Epithelial cell of prostate (primary cell): Measurements from ENCODE around the gene RHOD.

Experiments used
- DNase-seq: peaks from one replicate; pipeline ENCODE4 v3.0.0-alpha.2; 2011; ENCODE audit warnings: low read depth, low spot score
- H3K27ac ChIP-seq: fragments of 450-650 bp; 2 replicates; pipeline ENCODE4 v1.5.1; 2017; ENCODE audit warnings: mild to moderate bottlenecking

The RHOD gene

DNA sequence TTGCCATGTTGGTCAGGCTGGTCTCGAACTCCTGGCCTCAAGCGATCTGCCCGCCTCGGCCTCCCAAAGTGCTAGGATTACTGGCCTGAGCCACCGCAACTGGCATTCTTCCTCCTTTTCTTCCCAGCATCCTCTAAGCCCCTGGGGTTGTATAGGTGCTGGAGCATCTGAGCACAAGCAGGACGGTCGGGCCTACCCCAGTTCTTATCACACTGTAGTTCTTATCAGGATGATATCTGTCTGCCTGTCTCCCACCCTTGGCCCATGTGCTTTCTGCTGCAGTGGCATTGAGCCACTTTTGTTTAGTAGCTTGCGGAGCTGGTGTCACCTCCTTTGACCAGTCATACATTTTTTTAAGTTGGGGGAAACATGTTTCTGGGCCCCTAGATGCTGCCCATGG is 1.9 kb downstream of the RHOD start:
- DNase-seq = no peak
- H3K27ac ChIP-seq = peak overlapping the region; percentile 98

DNA sequence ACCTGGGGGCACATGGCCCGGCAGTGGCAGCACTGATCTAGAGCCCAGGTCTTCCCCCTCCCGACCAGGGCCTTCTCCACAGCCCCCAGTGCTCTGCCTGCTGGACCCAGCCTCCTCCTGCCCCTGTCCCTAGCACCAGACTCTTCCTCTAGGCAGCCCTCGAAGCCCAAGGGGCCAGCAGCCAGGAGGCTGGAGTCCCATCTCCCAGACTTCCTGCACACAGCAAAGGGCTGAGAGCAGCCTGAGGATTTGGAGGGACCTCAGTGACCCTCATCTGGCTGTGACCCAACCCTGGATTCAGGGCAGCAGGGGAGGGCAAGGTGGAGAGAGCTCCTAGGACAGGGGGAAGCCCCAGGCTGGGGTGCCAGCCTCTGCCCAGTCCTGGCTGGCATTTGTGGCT is 3.0 kb downstream of the RHOD start:
- DNase-seq = no peak
- H3K27ac ChIP-seq = peak overlapping the region; percentile 98

DNA sequence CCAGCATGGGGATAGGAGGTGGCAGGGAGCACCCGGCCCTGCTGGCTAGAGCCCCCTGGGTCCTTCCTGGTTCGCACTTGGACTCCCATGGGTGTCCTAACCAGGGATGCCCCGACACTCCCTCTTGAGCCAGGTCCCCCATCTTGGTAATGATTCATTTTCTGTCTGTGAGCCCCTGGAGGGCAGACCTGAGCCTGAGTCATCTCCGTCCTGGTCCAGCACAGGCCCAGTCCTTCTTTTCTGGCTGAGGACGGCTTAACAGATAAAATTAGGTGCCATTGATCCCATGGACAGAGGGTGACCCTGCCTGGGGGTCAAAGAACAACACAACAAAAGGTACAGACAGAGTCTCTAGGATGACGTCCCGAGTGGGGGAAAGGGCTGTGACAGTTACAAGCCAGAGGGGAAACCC is 3.5 kb downstream of the RHOD start:
- peak overlapping the region; percentile 98 for H3K27ac ChIP-seq
- DNase-seq = no peak

DNA sequence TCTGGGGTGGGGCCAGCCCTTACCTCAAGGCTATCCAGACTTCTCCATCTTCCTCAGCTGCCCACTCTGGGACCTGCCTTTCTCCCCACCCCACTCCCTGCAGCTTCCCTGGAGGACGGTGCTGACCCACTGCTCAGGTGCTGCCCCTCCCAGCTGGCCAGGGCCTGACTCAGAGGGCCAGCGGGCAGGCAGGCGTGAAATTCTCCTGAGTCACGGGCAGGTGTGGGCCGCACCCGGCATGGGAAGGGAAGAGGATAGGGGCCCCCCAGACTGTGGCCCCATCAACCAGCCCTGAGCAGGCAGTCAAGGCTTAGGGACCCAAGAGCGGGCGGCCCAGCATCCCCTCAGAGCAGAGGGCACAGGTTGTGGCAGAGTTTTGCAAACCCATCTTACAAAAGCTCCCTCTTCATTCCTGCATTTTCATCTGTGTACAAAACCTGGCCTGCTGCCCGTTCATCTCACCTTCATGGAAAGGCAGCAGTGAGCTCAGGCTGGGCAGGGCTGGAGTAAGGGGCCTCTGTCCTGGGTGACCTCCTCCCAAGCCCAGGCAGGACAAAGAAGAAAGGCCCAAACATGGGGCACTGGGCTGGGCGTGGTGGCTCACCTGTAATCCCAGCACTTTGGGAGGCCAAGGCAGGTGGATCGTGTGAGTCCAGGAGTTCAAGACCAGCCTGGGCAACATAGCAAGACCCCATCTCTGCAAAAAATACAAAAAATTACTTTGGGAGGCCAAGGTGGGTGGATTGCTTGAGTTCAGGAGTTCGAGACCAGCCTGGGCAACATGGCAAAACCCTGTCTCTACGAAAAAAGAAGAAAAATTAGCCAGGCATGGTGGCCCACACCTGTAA is 6.1 kb downstream of the RHOD start:
- peak overlapping the region; percentile 98 for H3K27ac ChIP-seq
- peak; percentile 60 for DNase-seq

DNA sequence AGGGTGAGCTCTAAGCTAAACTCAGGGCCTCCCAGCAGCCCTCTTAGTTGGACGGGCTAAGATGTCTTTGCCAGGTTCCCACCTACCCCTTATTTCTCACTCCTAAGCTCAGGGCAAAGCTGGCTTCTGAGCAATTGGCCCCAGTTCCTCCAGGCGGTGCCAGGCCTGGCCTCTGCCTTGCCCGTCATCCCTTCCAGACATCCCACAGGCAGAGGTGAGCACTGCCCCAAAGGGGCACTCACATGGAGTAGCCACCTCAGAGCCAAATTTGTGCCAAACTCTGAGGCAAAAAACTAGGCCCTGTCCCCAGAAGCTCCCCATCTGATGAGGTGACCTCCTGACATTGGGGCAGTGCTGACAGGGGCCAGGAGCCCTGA is 9.7 kb downstream of the RHOD start:
- DNase-seq = no peak
- H3K27ac ChIP-seq = no peak overlapping the region

DNA sequence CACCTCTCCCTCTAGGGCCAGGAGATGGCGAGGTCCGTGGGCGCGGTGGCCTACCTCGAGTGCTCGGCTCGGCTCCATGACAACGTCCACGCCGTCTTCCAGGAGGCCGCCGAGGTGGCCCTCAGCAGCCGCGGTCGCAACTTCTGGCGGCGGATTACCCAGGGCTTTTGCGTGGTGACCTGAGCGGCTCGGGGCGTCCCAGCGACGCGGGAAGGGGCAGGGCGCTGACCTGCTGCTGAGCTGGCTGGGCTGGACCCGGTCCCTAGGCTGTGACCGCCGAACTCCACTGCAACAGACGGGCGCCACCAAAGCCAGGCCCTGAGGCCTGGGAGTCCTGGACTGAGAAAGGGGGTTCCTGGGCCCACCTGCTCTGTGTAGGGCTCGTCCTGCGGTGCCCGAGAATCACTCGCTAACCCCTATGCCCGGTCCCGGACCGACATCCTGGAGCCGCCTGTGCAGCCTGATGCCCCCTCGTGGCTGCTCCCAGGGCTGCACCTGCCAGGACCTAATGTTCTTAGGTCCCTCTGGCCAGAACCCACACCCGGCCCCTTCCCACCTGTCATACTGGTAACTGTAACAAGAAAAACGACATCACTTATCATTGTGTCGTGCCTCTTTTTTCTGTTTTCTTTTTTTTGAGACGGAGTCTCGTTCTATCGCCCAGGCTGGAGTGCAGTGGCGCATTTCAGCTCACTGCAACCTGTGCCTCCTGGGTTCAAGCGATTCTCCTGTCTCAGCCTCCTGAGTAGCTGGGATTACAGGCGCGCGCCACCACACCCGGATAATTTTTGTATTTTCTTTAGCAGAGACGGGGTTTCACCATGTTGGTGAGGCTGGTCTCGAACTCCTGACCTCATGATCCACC is 15.0 kb downstream of the RHOD start:
- no peak for DNase-seq
- no peak overlapping the region for H3K27ac ChIP-seq

DNA sequence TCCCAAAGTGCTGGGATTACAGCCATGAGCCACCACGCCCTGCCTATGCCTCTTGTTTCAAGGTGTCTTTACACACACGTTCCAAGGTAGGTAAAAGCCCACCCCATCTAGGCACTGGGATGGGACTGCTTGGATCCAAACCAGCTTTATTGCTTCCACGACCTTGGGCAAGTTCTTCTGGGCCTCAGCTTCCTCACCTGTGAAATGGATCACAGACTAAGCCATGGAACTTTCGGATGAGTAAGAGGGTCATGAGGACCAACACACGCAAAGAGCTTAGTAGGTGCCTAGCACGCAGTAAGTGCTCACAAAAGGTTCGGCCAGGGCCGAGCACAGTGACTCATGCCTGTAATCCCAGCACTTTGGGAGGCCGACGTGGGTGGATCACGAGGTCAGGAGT is 15.6 kb downstream of the RHOD start:
- no peak for DNase-seq
- H3K27ac ChIP-seq = no peak overlapping the region

DNA sequence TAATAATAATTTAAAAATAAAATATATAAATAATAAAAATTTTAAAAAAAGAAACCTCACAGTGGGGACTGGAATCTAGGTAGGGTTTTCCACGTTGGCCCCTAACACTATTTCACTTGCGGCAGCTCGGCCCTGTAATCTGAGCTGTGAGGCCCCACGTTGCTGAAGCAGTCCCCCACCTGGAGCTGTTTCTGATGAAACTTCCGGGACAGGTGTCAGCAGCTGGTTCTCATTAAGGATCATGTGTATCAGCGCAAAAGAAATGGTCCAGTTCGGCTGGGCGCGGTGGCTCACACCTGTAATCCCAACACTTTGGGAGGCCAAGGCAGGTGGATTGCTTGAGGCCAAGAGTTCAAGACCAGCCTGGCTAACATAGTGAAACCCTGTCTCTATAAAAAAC is 17.3 kb downstream of the RHOD start:
- peak overlapping the region; percentile 41 for H3K27ac ChIP-seq
- DNase-seq = no peak

DNA sequence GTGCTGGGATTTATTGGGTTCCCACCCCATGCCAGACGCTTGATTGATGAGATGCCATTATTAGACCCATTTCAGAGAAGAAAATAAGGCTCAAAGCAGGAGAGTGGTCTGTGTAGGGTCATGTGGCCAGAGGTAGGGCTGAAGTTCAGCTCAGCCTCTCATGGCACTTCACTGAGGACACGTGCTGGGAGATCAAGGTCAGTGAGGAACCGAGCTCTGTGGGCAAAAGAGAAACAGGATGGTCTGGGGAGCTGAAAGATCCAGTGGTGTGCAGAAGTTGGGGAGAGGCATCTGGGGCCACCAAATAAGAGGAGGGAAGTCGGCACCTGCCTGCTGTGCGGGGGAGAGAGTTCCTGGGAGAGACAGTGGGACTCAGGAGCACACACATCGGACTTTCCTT is 19.6 kb downstream of the RHOD start:
- DNase-seq = no peak
- H3K27ac ChIP-seq = peak overlapping the region; percentile 92

DNA sequence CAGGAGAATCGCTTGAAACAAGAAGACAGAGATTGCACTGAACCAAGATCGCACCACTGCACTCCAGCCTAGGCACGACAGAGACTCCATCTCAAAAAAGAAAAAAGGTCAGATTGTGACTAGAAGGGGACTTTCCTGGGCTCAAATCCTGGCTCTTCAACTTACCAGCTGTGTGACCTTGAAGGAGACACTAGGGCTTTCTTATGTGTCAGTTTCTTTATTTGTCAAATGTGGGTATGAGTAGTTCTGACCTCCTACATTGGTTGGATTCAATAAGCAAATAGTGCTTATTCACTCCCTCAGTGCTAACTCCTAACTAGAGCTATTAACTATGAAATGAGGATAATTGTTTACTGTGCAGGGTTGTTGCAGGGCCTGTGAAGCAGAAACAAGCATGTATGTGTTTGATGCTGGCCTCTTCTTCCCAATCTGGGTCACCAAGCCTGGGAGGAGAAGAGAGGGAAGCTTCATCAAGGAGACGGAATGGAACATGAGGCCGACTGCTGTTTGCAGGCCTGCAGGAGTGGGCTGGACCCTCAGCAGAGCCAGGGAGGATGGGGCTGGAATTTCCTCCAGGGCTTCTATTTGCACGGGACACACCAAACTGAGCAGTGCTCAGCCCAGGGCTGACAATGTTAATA is 22.5 kb downstream of the RHOD start:
- DNase-seq = no peak
- peak overlapping the region; percentile 92 for H3K27ac ChIP-seq

DNA sequence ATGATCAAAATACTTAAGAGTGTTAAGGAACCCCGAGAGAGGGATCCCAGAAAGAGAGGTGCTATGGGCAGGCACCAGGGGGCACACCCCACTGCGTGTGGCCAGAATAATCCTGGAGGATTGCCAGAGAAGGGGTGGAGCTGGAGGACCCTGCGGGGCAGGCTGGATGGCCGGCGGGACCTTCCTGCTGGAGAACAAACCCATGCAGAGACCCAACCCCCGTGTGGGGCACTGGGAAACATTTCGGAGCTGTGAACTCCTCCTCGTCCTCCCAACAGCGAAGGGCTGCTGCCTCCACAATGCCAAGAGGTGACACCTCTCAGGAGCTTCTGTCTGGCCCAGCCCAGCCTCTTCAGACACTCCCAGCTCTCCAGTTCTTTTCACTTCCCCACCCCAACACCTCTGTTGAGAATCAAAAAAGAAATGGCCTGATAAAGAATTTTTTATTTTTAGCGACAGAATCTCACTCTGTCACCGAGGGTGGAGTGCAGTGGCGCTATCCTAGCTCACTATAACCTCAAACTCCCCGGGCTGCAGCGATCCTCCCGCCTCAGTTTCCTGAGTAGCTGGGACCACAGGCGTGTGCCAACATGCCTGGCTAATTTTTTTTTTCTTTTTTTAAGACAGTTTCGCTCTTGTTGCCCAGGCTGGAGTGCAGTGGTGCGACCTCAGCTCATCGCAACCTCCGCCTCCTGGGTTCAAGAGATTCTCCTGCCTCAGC is 25.6 kb downstream of the RHOD start:
- H3K27ac ChIP-seq = peak overlapping the region; percentile 43
- no peak for DNase-seq

DNA sequence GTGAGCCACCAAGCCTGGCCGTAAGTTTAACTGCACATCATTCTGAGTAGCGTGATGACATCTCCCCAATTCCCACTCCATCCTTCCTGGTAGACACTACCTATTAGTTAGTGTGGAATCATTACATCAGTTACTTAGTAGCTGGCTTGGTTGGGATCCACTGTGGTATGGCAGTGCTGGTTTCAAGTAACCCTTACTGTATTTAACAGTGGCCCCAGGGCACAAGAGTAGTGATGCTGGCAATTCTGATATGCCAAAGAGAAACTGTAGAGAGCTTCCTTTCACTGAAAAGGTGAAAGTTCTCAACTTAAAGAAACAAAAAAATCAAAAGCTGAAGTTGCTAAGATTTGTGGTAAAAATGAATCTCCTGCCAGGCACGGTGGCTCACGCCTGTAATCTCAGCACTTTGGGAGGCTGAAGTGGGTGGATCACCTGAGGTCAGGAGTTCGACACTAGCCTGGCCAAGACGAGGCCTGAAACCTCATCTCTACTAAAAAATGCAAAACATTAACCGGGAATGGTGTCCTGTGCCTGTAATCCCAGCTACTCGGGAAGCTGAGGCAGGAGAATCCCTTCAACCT is 27.2 kb downstream of the RHOD start:
- no peak for DNase-seq
- H3K27ac ChIP-seq = no peak overlapping the region

DNA sequence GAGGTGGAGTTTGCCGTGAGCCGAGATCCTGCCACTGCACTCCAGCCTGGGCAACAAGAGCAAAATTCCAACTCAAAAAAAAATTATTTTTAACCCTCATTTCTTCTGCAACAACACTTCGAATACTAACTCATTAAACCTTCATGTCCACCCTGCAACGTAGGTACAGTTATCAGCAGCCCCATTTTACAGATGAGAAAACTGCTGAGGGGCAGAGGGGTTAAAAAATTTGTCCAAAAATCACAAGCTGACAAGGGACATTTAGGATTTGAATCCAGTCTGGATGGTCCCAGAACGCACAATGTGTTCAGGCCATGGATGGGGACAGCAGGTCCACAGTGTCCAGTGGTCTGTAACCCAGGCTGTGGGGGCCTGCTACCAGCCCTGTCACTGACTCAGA is 29.0 kb downstream of the RHOD start:
- H3K27ac ChIP-seq = no peak overlapping the region
- DNase-seq = no peak

DNA sequence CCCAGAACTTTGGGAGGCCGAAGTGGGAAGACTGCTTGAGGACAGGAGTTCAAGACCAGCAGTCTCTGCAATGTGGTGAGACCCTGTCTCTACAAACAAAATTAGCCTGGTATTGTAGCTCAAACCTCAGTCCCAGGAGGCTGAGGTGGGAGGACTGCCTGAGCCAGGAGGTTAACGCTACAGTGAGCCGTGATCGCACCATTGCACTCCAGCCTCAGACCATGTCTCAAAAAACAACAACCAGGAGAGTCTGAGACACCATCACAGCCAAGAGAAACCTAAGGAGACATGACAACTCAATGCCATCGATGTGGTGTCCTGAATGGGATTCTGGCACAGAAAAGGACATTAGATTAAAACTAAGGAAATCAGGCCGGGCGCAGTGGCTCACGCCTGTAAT is 34.1 kb downstream of the RHOD start:
- DNase-seq = no peak
- H3K27ac ChIP-seq = no peak overlapping the region

DNA sequence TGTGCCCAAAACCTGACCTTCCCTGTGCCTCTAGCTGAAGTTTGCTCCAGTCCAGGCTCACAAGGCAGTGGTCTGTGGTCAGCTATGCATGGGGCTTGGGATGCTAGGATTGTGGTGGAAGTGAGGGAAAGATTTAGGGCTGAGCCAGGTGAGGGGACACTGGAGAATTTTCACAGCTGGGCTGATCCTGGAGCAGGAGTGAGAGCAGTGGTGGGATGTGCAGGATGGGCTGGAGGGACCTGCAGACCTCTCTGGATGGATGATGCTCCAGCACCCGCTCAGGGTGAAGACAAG is 38.5 kb downstream of the RHOD start:
- H3K27ac ChIP-seq = no peak overlapping the region
- no peak for DNase-seq

DNA sequence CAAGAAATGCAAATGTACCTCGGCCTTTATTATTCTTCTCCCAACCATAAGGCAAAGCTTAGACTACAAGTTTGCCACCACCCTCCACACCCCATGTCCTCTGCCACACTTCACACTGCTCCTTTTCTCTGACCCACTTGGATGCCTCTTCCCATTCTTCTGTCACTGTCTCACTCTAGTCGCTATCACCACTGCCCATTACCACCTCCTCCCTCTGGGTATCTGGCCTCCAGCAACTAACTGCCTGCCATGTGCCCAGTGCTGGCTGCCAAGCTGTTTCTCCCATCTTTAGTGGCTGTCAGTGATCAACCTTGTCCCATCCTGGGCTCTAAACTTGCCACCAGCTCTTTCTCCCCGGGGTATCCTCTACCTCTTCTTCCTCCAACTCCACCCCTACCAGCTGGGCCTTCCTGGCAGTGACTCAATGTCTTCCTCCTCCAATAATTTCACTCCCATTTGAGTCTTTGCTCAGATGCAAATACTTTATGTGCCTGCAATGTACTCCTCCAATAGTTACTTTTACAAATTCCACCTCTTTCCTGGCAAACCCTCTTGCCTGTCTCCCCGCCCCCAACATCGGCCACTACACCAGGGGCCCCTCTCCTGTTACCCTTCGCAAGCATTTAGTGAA is 42.3 kb downstream of the RHOD start:
- DNase-seq = no peak
- no peak overlapping the region for H3K27ac ChIP-seq

DNA sequence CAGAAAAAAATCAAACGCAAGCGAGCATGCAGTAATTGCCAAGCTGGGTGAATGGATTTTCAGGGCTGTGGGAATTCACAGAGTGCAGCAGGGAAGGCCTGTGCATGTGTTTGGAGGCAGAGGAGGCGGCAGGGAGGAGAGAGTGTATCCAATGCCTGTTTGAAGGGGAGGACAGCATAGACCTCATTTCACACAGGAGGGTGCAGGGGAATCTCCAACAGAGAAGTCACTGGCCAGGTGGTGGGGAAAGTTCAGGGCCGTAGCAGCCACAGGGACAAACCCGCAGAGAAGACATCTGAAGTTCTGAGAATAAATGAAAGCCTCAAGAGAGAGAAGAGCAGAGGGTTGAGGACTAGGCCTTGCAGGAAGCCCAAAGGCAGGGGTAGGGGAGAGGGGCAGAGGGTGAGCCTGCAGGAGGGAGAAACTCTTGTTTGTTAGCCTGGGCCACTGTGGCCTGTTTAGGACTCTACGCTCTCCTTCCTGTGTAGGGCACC is 43.2 kb downstream of the RHOD start:
- DNase-seq = no peak
- no peak overlapping the region for H3K27ac ChIP-seq

DNA sequence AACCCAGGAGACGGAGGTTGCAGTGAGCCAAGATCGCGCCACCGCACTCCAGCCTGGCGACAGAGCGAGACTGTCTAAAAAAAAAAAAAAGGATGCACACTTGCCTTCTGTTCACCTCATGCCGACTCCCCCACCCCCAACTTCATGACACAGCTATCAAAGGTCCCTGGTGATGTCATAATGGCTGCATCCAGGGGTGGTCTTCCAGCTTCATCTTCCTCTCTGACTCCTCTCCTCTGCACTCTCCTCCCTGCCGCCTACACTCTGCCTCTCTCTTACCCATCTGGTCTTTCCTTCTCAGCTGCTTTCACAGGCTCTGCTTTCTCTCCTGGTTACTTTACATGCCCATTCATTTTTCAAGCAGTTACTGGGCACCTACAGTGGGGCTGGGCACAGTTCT is 46.0 kb downstream of the RHOD start:
- no peak overlapping the region for H3K27ac ChIP-seq
- no peak for DNase-seq

DNA sequence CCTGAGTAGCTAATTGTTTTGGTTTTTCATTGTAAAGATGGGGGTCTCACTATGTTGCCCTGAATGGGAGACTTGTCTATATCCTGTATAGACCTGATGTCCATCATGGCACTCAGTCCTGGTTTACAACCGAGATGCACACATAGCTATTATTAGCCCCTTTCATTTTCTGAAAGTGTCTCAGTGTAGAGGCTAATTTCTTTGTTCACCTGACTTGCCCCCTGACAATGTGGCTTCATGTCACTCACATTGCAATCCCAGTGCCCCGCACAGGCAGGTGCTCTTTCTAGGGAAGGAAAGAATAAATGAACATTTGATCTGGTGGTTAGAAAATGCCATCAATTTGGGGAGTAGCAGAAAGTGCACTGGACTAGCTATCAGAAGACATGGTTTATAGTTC is 49.3 kb downstream of the RHOD start:
- no peak for DNase-seq
- H3K27ac ChIP-seq = no peak overlapping the region

DNA sequence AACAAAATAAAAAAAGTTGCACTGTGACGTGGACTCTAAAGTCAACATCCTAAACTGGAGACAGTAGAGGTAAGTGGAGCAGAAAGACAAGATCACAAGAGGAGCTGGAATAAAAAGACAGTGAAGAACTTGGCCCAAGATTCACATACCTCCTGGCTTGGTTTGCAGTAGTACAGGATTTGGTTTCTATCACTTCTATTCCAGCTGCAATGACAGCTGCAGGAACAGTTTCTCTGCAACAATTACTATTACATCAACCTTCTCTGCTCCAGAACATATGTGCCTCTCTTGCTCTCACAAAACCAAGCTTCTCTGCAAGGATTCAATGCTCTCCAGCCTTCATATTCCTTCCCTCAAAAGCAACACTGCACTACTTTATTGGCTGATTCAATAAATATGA is 54.6 kb downstream of the RHOD start:
- H3K27ac ChIP-seq = no peak overlapping the region
- DNase-seq = no peak
